ENCODE results near the gene IFI44L. TPM values are rescaled to one million over a fixed set of nuclear protein-coding genes. Genes with fewer than 3 reads are reported as not detected.

Gene IFI44L
- total RNA-seq, 3 donors from 2014 or later (not counting 1 experiment from before 2014, with no cell fraction given), result 5.2 to 12.6 (median 6.7) TPM

- ATAC-seq, result no peak
- intact Hi-C loops (cut with micrococcal nuclease), result no loop called here
- H3K4me1 Mint-ChIP-seq, result peaks cover under 1 to 9% of the 10 kb centered on the region in 2 donors
- no peaks in the 10 kb centered on the region for H3K27me3 ChIP-seq (ENCODE audit: control insufficient read depth, insufficient read depth, low read length)
- H3K4me3 ChIP-seq (ENCODE audit: low read length), result no peak overlapping the region
- no peak overlapping the region for H3K4me3 Mint-ChIP-seq
- no peak overlapping the region for H3K27ac ChIP-seq (ENCODE audit: low read length)
- H3K36me3 ChIP-seq (ENCODE audit: control insufficient read depth, insufficient read depth, low read length), result no peaks in the 10 kb centered on the region
- no peaks in the 10 kb centered on the region for H3K9me3 ChIP-seq (ENCODE audit: control insufficient read depth, insufficient read depth, low read length)
- H3K36me3 Mint-ChIP-seq, result no peaks in the 10 kb centered on the region
- no peaks in the 10 kb centered on the region for H3K27me3 Mint-ChIP-seq (ENCODE audit: low read depth in 2 of 2)
- no peak for TF ChIP-seq CTCF (IDR thresholded peaks at IDR 0.05)
- no peaks in the 10 kb centered on the region for H3K9me3 Mint-ChIP-seq
- H3K27ac Mint-ChIP-seq, result no peak overlapping the region
- no CpG with 5 or more reads among the region's 1 CpG for WGBS (ENCODE audit: insufficient coverage)
- DNase-seq, result no peak
- no peaks in the 10 kb centered on the region for H3K4me1 ChIP-seq (ENCODE audit: control insufficient read depth, insufficient read depth, low read length)
Observed at GRCh38 chr1:78627321-78627720, 7.1 kb downstream of the IFI44L start.

- no peak overlapping the region for H3K4me3 Mint-ChIP-seq
- H3K27me3 Mint-ChIP-seq (ENCODE audit: low read depth in 2 of 2), result peaks cover 0 to 3% of the 10 kb centered on the region in 2 donors
- no peaks in the 10 kb centered on the region for H3K36me3 Mint-ChIP-seq
- Histone ChIP-seq H3K4me3 (ENCODE audit: low read length) (no peak overlapping the region), H3K27ac (ENCODE audit: low read length) (no peak overlapping the region), H3K36me3 (ENCODE audit: control insufficient read depth, insufficient read depth, low read length) (no peaks in the 10 kb centered on the region), H3K9me3 (ENCODE audit: control insufficient read depth, insufficient read depth, low read length) (no peaks in the 10 kb centered on the region), H3K27me3 (ENCODE audit: control insufficient read depth, insufficient read depth, low read length) (no peaks in the 10 kb centered on the region), H3K4me1 (ENCODE audit: control insufficient read depth, insufficient read depth, low read length) (no peaks in the 10 kb centered on the region)
- no peak overlapping the region for H3K27ac Mint-ChIP-seq
- DNase-seq (no peak), ATAC-seq (no peak)
- no peak for TF ChIP-seq CTCF (IDR thresholded peaks at IDR 0.05)
- intact Hi-C loops (cut with micrococcal nuclease), result no loop called here
- 40% methylated on average over 1 of the region's 2 CpGs for WGBS (ENCODE audit: insufficient coverage)
- H3K4me1 Mint-ChIP-seq, result no peaks in the 10 kb centered on the region
- H3K9me3 Mint-ChIP-seq, result peaks cover 0 to 3% of the 10 kb centered on the region in 2 donors
Observed at GRCh38 chr1:78630600-78630999, 10.4 kb downstream of the IFI44L start.

DNA sequence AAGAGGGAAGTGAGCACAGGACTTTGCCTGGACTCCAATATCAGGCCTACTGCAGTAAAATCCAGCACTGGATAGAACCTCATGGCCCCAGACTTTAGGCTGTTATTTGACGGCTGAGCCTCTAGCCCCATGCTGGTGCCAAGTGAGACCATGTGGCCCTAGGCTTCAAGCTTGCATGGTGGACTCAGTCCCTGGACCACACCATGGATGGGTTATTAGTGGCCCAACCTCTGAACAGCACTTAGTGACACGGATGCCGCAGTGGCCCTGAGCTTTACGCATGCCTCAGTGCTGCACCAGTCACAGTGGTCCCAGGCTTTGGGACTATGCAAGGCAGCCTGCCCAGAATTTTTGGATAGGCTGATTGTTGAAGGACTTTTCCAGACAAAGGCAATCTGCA, 13.0 kb downstream of the IFI44L start:
- Histone ChIP-seq H3K4me1 (ENCODE audit: control insufficient read depth, insufficient read depth, low read length) (no peaks in the 10 kb centered on the region), H3K27ac (ENCODE audit: low read length) (no peak overlapping the region), H3K36me3 (ENCODE audit: control insufficient read depth, insufficient read depth, low read length) (no peaks in the 10 kb centered on the region), H3K4me3 (ENCODE audit: low read length) (no peak overlapping the region), H3K27me3 (ENCODE audit: control insufficient read depth, insufficient read depth, low read length) (no peaks in the 10 kb centered on the region), H3K9me3 (ENCODE audit: control insufficient read depth, insufficient read depth, low read length) (no peaks in the 10 kb centered on the region)
- intact Hi-C loops (cut with micrococcal nuclease), result no loop called here
- WGBS (ENCODE audit: insufficient coverage), result 97% methylated on average over 4 of the region's 4 CpGs
- H3K27ac Mint-ChIP-seq, result no peak overlapping the region
- DNase-seq (no peak), ATAC-seq (no peak)
- peaks cover 0 to 3% of the 10 kb centered on the region in 2 donors for H3K9me3 Mint-ChIP-seq
- TF ChIP-seq CTCF (IDR thresholded peaks at IDR 0.05), result no peak
- H3K27me3 Mint-ChIP-seq (ENCODE audit: low read depth in 2 of 2), result peaks cover 0 to 3% of the 10 kb centered on the region in 2 donors
- H3K4me3 Mint-ChIP-seq, result no peak overlapping the region
- H3K4me1 Mint-ChIP-seq, result no peaks in the 10 kb centered on the region
- no peaks in the 10 kb centered on the region for H3K36me3 Mint-ChIP-seq

GRCh38 chr1:78640462-78640861, 20.2 kb downstream of the IFI44L start:
- no peak for TF ChIP-seq CTCF (IDR thresholded peaks at IDR 0.05)
- ATAC-seq (no peak), DNase-seq (no peak)
- Mint-ChIP-seq H3K36me3 (no peaks in the 10 kb centered on the region), H3K9me3 (peaks cover 2 to 3% of the 10 kb centered on the region in 2 donors), H3K4me1 (peaks cover 8 to 10% of the 10 kb centered on the region in 2 donors), H3K4me3 (no peak overlapping the region), H3K27me3 (ENCODE audit: low read depth in 2 of 2) (no peaks in the 10 kb centered on the region), H3K27ac (no peak overlapping the region)
- H3K4me1 ChIP-seq (ENCODE audit: control insufficient read depth, insufficient read depth, low read length), result no peaks in the 10 kb centered on the region
- H3K27me3 ChIP-seq (ENCODE audit: control insufficient read depth, insufficient read depth, low read length), result no peaks in the 10 kb centered on the region
- no peaks in the 10 kb centered on the region for H3K36me3 ChIP-seq (ENCODE audit: control insufficient read depth, insufficient read depth, low read length)
- no peak overlapping the region for H3K4me3 ChIP-seq (ENCODE audit: low read length)
- no peaks in the 10 kb centered on the region for H3K9me3 ChIP-seq (ENCODE audit: control insufficient read depth, insufficient read depth, low read length)
- no peak overlapping the region for H3K27ac ChIP-seq (ENCODE audit: low read length)
- intact Hi-C loops (cut with micrococcal nuclease), result no loop called here
- no CpG with 5 or more reads among the region's 1 CpG for WGBS (ENCODE audit: insufficient coverage)
